Transverse colon (tissue), 4 donors: ENCODE data around the gene SNRPB2.

Experiments used
- EP300 ChIP-seq: sonication (generic); formaldehyde crosslinking; IDR thresholded peaks from one replicate; pipeline ENCODE4 v1.6.1; 2017; ENCODE audit warnings: antibody characterized with exemption, low read depth
- POLR2A ChIP-seq: fragments of 450-650 bp; IDR thresholded peaks from one replicate; pipeline ENCODE4 v1.6.1; 2016; ENCODE audit warnings: antibody characterized with exemption, mild to moderate bottlenecking, moderate library complexity
- POLR2AphosphoS5 ChIP-seq, 3 donors: sonication (generic); formaldehyde crosslinking; IDR thresholded peaks; one replicate each; pipeline ENCODE4 v1.6.1; 2016; ENCODE audit warnings: antibody characterized with exemption in 3 of 3
- TF ChIP-seq, protein P1 (sequence below), 5 experiments: fragments of 200-600 bp in 3 of 5; fragments of 450-650 bp in 2 of 5; sonication (generic) in 3 of 5; IDR thresholded peaks; 1 replicate in 2 of 5; 2 replicates in 3 of 5; pipeline ENCODE4 v1.5.1; 2016 to 2017; ENCODE audit warnings: antibody characterized with exemption in 5 of 5, inconsistent platforms in 3 of 5, mild to moderate bottlenecking in 2 of 5, moderate library complexity in 1 of 5

DNA sequence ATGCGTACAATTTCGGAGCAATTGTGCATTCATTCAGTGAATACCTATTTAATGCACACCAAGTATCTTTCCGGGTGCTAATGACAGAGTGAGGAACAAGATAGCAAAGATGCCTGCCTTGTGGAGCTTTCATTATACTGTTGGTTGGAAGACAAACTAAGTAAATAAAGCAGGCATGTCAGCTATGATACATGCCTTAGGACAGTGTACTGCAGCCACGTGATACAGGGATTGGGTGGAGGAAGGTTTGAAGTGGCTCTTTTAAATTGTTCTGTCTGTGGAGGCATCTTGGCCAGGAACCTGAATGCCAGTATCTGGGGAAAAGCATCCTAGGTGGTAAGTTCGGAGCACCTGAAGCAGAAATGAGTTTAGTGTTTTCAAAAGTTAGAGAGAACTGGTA, 15.4 kb downstream of the SNRPB2 start:
- TF ChIP-seq, protein P1, sequence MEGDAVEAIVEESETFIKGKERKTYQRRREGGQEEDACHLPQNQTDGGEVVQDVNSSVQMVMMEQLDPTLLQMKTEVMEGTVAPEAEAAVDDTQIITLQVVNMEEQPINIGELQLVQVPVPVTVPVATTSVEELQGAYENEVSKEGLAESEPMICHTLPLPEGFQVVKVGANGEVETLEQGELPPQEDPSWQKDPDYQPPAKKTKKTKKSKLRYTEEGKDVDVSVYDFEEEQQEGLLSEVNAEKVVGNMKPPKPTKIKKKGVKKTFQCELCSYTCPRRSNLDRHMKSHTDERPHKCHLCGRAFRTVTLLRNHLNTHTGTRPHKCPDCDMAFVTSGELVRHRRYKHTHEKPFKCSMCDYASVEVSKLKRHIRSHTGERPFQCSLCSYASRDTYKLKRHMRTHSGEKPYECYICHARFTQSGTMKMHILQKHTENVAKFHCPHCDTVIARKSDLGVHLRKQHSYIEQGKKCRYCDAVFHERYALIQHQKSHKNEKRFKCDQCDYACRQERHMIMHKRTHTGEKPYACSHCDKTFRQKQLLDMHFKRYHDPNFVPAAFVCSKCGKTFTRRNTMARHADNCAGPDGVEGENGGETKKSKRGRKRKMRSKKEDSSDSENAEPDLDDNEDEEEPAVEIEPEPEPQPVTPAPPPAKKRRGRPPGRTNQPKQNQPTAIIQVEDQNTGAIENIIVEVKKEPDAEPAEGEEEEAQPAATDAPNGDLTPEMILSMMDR (IDR thresholded peaks at IDR 0.05) = no peak
- TF ChIP-seq POLR2A = no peak
- no peak for TF ChIP-seq POLR2AphosphoS5 (IDR thresholded peaks at IDR 0.05)
- TF ChIP-seq EP300 = no peak
